ENCODE results near the gene HMX2.
"Not testable (repeated sequence)": the region's sequence is repeated elsewhere in the genome, so short reads cannot be mapped to it uniquely, and the experiment has no call there.

Gene HMX2

GRCh38 chr10:123153486-123154091, 5.7 kb downstream of the HMX2 start:
- no peak for DNase-seq

GRCh38 chr10:123154092-123154710, 6.3 kb downstream of the HMX2 start, which contains the start of gene BUB3:
Gene BUB3, plus strand, starts transcription at chr10:123154402. Its CDS starts 516 bp downstream, at chr10:123154918.
- DNase-seq: peak; percentile 94 to 98 (median 96)

DNA sequence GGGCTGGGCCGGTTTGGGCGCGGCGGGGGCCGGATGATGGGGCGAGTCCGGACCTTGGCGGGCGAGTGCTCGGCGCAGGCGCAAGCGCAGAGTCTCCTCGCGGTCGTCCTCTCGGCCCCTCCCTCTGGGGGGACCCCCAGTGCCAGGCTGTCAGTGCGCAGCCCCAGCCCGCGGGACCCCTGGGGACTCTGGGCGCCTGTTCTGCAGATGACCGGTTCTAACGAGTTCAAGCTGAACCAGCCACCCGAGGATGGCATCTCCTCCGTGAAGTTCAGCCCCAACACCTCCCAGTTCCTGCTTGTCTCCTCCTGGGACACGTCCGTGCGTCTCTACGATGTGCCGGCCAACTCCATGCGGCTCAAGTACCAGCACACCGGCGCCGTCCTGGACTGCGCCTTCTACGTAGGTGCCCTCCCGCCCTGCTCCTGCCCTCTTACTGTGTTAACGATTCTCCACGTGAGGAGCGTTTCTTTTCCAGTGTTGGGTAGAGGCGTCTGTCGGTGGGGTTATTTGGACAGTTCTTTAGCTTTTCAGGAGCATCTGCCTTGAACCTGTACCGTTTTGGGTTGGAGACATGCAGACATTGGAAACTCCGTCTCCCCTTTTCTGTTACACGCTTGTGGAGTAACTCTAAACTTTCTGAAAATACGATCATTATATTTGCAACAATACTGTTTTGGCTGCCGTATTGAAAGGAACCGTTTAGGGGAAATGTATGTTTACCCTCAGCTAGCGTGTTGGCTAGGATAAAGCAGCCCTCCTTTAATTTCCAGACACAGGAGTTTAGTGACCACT, 7.0 kb downstream of the HMX2 start:
- peak; percentile 14 to 79 (median 54) for DNase-seq

DNA sequence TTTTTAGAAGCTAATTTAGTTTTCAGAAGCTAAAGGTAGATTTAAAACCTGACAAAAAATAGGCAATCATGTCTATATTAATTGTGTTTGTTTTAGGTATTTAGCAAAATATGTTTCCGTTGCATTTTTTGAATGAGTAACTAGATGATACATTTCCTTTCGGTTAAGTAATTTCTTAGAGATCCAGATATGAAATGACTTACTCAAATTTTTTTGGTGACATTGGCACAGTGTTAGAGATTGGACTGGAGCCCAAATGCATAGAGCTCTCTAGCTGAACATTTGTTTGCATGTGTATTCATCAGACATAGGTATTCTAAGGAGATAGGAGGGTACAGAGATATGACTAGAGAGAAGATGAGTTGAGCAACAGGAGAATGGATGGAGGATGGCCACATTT, 8.1 kb downstream of the HMX2 start:
- DNase-seq: no peak

- no peak for DNase-seq
Measured at GRCh38 chr10:123157210-123157609, 9.3 kb downstream of the HMX2 start.

DNA sequence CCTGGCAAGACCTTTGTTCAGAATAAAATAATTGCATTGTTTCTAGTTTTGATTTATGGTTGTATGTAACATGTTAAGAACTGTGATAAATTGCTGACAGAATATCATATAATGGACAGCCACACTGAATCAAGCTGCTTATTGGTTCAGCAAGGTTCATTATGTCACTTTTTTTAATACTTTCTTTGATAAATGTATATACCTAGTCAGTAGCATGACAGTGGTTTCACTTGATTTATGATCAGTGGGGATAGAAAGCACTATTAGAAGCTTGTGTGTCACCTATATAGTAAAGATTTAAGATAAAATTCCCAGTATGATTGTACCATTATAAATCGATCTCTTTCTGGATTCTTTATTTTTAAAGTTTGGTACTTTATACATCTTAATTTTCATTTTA, 10.7 kb downstream of the HMX2 start:
- peak in 1 of 3 experiments; percentile 71 for DNase-seq

GRCh38 chr10:123160311-123160980, 12.5 kb downstream of the HMX2 start:
- no peak for DNase-seq

DNA sequence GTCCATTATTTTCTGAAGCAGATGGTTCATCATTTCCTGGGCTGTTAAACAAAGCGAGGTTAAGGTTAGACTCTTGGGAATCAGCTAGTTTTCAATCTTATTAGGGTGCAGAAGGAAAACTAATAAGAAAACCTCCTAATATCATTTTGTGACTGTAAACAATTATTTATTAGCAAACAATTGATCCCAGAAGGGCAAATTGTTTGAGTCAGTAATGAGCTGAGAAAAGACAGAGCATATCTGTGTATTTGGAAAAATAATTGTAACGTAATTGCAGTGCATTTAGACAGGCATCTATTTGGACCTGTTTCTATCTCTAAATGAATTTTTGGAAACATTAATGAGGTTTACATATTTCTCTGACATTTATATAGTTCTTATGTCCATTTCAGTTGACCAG, 16.4 kb downstream of the HMX2 start:
- DNase-seq: no peak

GRCh38 chr10:123165445-123166072, 17.6 kb downstream of the HMX2 start:
- peak in 1 of 3 experiments; percentile 18 for DNase-seq

GRCh38 chr10:123166618-123167017, 18.7 kb downstream of the HMX2 start:
- no peak for DNase-seq

DNA sequence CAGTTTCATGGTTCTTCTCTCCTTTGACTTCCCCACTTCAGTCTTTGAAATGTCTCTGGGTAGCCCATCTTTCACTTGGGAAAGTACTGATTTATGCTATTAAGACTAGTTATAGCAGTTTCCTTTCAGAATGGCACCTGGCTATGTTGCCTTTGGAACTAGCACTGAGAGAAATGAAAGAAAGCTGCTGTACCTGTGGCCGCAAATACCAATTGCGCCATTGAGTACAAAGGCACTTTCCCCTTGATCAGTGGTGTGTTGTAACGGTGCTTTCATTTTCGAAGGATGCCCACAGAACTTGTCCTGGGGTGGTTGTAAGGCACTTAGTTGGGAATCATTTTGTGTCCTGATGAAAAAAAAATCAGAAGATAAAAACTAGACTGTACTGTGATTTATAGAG, 23.0 kb downstream of the HMX2 start:
- DNase-seq: no peak

DNA sequence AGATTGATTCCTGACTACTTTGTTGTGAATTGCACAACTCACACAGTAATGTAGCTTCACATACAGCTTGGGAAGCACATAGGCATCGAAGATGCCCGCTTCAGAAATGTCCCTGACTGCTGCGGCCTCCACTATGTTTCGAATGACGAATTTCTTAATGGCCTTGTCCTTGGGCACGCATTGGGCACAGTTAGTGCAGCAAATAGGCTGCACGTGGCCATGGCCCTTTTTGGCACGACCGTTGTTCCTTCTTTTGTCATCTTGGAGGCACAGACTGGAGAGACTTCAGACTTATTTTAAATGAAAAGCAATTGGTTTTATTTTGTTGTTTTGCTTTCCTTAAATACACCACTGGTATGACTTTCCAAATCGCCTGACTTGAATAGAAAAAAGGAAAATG, 23.7 kb downstream of the HMX2 start:
- DNase-seq: not testable (repeated sequence)

- DNase-seq: no peak
Measured at GRCh38 chr10:123175389-123176387, 27.8 kb downstream of the HMX2 start.

DNA sequence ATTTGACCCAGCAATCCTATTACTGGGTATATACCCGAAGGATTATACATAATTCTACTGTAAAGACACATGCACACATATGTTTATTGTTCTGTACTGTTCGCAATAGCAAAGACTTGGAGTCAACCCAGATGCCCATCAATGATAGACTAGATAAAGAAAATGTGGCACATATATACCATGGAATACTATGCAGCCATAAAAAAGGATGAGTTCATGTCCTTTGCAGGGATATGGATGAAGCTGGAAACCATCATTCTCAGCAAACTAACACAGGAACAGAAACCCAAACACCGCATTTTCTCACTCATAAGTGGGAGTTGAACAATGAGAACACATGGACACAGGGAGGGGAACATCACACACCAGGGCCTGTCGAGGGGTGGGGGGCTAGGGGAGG, 30.5 kb downstream of the HMX2 start:
- not testable (repeated sequence) for DNase-seq

DNA sequence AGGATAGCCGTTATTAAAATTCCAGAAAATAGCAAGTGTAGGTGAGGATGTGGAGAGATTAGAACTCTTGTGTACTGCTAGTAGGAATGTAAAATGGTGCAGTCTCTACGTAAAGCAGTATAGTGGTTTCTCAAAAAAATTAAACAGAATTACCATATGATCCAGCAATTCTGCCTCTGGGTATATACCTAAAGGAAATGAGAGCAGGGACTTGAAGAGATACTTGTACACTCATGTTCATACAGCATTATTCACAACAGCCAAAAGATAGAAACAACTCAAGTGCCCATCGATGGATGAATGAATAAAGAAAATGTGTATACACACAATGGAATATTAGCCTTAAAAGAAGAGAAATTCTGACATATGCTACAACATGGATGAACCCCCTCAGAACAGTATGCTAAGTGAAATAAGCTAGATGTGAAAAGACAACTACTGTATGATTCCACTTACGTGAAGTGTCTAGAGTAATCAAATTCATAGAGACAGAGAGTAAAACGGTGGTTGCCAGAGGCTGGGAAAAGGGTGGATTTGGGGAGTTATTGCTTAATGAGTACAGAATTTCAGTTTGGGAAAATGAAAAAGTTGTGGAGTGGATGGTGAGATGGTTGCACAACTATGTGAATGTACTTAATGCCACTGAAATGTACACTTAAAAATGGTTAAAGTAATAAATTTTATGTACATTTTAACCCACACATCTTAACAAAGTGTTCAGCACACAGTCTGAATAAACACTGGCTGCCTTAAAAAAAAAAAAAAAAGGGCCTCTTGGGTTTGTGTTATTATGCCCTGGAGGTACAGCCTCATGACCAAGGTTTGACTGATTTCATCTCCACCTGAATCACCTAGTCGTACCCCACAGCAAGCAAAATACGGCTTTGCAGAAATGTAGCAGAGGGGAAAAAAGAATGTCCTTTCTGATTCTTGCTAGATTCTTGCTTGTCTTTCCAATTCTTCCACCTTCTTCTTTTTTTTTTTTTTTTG, 32.5 kb downstream of the HMX2 start:
- peak in 1 of 3 experiments; percentile 28 for DNase-seq

DNA sequence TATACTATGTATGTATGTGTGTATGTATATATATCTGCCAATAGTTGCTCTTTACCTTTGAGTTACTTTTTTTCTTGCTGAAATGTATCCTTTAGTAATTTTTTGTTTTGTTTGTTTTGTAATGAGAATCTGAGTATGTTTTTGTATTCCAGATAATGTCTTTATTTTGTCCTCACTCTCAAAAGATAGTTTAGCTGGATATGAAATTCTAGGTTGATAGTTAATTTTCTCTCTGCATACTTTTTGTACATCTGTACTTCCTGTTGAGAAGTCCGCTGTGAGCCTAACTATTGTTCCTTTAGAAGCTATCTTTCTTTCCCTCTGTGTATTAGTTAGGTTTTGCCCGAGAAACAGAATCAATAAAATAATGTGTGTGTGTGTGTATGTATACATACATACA, 35.8 kb downstream of the HMX2 start:
- no peak for DNase-seq

DNA sequence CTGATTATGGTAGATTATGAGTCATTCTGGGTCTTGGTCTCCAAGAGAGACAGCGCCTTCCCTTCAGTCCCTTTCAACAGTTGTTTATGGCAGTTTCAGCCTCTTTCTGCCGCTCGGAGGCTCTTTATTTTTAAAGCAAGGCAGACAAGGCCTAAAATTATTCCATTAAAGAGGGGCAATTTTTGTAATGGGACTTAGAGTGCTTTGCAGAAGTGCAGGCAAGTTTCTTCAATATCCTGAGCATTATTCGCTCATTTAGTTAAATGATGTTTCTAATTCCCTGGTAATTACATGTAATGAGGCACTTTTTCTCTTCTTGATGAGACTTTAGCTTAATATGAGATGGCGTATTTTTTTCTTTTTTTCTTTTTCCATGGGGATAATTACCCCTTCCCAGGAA, 39.8 kb downstream of the HMX2 start:
- DNase-seq: peak in 1 of 3 experiments; percentile 40

DNA sequence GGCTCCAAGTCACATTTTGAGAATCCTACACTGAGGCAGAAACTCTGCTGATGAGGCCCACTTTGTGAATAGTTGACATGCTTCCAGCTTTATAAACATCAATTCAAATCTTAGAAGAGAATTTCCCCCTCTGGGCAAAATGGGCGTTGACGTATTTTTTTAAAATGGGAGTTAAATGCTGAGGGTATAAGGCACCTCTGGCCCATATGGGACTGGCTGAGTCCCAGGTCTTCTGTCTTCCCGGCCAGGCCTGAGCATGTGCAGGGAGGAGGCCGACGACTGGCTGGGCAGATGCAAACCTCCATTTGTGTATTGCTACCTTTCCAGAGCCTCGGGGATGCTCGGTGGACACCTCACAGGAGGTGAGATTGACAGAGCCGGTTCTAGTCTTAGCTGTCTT, 44.0 kb downstream of the HMX2 start:
- DNase-seq: no peak

DNA sequence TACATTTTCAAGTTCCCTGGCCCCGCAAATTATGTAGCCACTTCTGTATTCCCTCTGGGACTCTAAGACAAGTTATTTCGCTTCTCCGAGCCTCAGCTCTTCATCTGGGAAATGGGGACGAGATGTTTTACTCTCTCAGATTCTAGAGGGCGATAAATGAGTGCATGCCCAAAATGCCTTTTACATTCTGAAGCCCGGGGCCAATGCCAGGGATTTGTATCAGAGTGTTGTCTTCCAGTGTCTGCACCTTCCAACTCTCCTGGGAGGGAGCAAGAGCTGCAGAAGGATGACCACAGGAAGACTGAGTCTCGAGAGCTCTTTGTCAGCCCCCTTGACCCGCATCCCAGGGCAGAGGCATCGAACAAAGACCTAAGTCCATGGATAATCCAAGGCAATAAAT, 46.1 kb downstream of the HMX2 start:
- DNase-seq: no peak
